ENCODE results near the gene PAQR8. TPM values are rescaled to one million over a fixed set of nuclear protein-coding genes. Genes with fewer than 3 reads are reported as not detected.
A peak's percentile ranks its signal among the peaks of the same experiment; 100 is the strongest.

The PAQR8 gene
- total RNA-seq, 2 donors from 2014 or later: 65.8 to 87.8 TPM

GRCh38 chr6:52371656-52372191 is 9.8 kb downstream of the PAQR8 start:
- TF ChIP-seq, protein P1, sequence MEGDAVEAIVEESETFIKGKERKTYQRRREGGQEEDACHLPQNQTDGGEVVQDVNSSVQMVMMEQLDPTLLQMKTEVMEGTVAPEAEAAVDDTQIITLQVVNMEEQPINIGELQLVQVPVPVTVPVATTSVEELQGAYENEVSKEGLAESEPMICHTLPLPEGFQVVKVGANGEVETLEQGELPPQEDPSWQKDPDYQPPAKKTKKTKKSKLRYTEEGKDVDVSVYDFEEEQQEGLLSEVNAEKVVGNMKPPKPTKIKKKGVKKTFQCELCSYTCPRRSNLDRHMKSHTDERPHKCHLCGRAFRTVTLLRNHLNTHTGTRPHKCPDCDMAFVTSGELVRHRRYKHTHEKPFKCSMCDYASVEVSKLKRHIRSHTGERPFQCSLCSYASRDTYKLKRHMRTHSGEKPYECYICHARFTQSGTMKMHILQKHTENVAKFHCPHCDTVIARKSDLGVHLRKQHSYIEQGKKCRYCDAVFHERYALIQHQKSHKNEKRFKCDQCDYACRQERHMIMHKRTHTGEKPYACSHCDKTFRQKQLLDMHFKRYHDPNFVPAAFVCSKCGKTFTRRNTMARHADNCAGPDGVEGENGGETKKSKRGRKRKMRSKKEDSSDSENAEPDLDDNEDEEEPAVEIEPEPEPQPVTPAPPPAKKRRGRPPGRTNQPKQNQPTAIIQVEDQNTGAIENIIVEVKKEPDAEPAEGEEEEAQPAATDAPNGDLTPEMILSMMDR (IDR thresholded peaks at IDR 0.05): no peak
- Histone ChIP-seq H3K27me3 (no peaks in the 10 kb centered on the region), H3K36me3 (no peaks in the 10 kb centered on the region), H3K27ac (no peak overlapping the region), H3K9ac (ENCODE audit: low read depth in 2 of 2, low read length in 2 of 2) (no peak overlapping the region), H3K9me3 (no peaks in the 10 kb centered on the region), H3K4me1 (no peaks in the 10 kb centered on the region), H3K4me3 (no peak overlapping the region)
- no peak for DNase-seq
- intact Hi-C loops (cut with DNase I): no loop called here

- TF ChIP-seq, protein P1 (IDR thresholded peaks at IDR 0.05): no peak
- no peak for DNase-seq
- H3K9ac ChIP-seq (ENCODE audit: low read depth in 2 of 2, low read length in 2 of 2): no peak overlapping the region
- H3K4me3 ChIP-seq: no peak overlapping the region
- peaks cover 7% of the 10 kb centered on the region for H3K4me1 ChIP-seq
- no peak overlapping the region for H3K27ac ChIP-seq
- intact Hi-C loops (cut with DNase I): no loop called here
- H3K9me3 ChIP-seq: no peaks in the 10 kb centered on the region
- H3K36me3 ChIP-seq: no peaks in the 10 kb centered on the region
- no peaks in the 10 kb centered on the region for H3K27me3 ChIP-seq
Observed at GRCh38 chr6:52373151-52373690, 11.3 kb downstream of the PAQR8 start.

DNA sequence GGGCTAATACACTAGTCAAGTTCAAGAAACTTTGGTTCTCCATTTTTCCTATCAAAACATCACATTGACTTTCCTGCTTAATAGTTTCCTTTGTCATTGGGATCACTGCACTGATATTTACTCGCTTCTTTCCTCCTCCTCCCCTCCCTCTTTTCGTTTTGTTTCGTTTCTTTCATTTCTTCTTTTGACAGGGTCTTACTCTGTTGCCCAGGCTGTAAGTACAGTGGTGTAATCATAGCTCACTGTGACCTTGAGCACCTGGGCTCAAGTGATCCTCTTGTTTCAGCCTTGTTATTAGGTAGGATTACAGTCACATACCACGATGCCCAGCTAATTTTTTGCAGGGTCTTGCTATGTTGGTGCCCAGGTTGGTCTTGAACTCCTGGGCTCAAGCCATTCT is 12.3 kb downstream of the PAQR8 start:
- TF ChIP-seq, protein P1 (IDR thresholded peaks at IDR 0.05): no peak

DNA sequence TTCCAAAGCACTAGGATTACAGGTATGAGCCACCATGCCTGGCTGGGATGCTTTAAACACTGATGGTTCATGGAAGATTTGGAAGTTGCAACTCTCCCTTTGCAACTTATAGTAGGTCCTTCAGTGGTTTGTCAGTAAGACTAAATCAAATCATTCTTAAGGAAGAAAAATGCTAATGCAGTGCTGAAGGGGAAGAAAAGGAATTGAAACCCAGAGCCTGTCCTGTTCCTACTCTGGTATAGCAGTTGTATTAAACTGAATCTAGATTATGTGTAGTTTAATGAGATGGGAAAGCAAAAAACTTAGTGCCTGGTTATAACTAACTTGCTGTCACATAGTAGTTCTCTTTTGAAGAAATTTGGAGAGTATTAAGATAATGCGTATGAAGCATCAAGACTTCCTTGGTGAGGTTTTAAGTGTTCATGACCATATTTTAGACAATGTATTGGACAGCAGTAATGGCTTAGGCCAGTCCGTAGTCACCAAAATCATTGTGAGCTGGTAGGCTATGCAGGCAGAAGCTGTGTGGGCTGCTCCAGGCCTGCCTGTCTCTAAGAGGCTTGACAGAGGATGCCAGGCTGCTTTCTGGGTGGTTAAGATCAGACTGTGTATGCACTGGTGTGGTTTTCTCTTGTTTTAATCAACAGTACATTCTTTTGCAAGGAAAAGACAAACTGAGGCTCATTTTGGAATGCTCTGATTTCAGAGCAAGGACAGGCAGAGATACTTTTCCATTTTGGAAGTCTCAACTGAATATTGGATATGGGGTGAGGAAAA is 14.0 kb downstream of the PAQR8 start:
- H3K9me3 ChIP-seq: no peaks in the 10 kb centered on the region
- no peaks in the 10 kb centered on the region for H3K27me3 ChIP-seq
- no peak overlapping the region for H3K4me3 ChIP-seq
- TF ChIP-seq, protein P1 (IDR thresholded peaks at IDR 0.05): no peak
- intact Hi-C loops (cut with DNase I): no loop called here
- no peaks in the 10 kb centered on the region for H3K36me3 ChIP-seq
- H3K9ac ChIP-seq (ENCODE audit: low read depth in 2 of 2, low read length in 2 of 2): no peak overlapping the region
- peaks cover 7% of the 10 kb centered on the region for H3K4me1 ChIP-seq
- H3K27ac ChIP-seq: no peak overlapping the region
- no peak for DNase-seq

More for the DNA sequence above, 12.3 kb downstream of the PAQR8 start:
- no peak overlapping the region for H3K9ac ChIP-seq (ENCODE audit: low read depth in 2 of 2, low read length in 2 of 2)
- no peaks in the 10 kb centered on the region for H3K9me3 ChIP-seq
- no peak overlapping the region for H3K4me3 ChIP-seq
- no peak overlapping the region for H3K27ac ChIP-seq
- H3K4me1 ChIP-seq: peaks cover 7% of the 10 kb centered on the region
- H3K27me3 ChIP-seq: no peaks in the 10 kb centered on the region
- intact Hi-C loops (cut with DNase I): no loop called here
- no peak for DNase-seq
- no peaks in the 10 kb centered on the region for H3K36me3 ChIP-seq

DNA sequence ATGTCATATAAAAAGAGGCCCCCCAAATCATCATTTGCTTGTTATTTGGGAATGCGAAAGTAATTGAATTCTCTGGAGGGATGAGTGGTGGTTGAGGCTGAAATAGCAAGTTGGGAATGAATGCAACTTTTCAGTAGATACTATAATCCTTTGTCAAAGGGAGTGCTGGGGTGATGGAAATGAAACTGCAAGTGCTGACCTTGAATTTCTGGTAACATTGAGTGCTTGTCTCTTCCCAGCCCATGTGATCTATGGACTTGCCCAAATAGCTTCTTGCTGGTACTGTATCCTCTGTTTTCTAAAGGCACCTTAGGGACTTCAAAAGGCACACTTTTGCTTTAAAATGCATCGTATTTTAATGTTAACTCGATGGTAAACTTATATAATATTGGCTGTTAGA is 14.8 kb downstream of the PAQR8 start:
- intact Hi-C loops (cut with DNase I): no loop called here
- H3K9ac ChIP-seq (ENCODE audit: low read depth in 2 of 2, low read length in 2 of 2): peak overlapping the region in 1 of 2 donors; percentile 23
- H3K27ac ChIP-seq: no peak overlapping the region
- no peak overlapping the region for H3K4me3 ChIP-seq
- DNase-seq: no peak
- H3K9me3 ChIP-seq: no peaks in the 10 kb centered on the region
- no peaks in the 10 kb centered on the region for H3K36me3 ChIP-seq
- TF ChIP-seq, protein P1 (IDR thresholded peaks at IDR 0.05): no peak
- peaks cover 7% of the 10 kb centered on the region for H3K4me1 ChIP-seq
- no peaks in the 10 kb centered on the region for H3K27me3 ChIP-seq
